GM19452 (cell line): ENCODE results near the gene FAM13B.
"Not testable (repeated sequence)": the region's sequence is repeated elsewhere in the genome, so short reads cannot be mapped to it uniquely, and the experiment has no call there.

Experiments used
- ATAC-seq: cut with Tn5 transposase; IDR thresholded peaks from one replicate; pipeline ENCODE4 v1.9.1; 2021; ENCODE audit not compliant: unreplicated experiment

Gene FAM13B

GRCh38 chr5:138032572-138033385, at the start of gene FAM13B:
FAM13B (minus strand) TSS chr5:138033079; CDS start chr5:138019111, 13,968 bp downstream.
- ATAC-seq, result peak; percentile 53

GRCh38 chr5:138082033-138082432, 49.2 kb upstream of the FAM13B start:
- ATAC-seq, result no peak

GRCh38 chr5:138078006-138078643, 45.2 kb upstream of the FAM13B start:
- no peak for ATAC-seq

DNA sequence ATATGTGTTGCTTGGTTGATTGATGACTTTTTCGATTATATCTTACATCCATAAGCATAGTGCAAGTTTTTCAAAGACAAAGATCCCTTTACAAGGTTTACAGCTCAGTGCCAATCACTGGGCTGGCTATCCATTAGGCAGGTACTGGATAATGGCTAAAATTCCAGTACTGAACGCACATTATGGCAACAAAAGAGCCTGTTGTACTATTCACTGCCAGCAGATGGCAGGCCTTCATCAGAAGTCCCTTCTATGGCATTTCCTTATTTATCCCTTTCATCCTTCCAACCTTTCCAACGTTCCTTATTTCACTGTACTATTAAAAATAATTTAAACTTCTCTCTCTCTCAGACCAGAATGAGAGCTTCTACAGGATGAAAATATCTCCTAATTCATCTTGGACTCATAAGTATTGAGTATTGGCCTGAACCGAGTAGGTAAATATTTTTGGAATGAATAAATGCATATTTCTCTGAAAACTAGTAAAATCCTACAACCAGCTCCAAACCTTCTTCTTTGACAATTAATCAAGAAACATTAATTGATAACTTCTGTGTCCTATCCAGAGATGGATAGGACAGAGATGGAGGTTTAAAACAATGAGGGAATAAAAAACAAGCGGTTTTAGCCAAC, 44.3 kb upstream of the FAM13B start:
- no peak for ATAC-seq

GRCh38 chr5:138070026-138070425, 37.1 kb upstream of the FAM13B start:
- not testable (repeated sequence) for ATAC-seq

GRCh38 chr5:138068742-138069600, 36.1 kb upstream of the FAM13B start:
- no peak for ATAC-seq

DNA sequence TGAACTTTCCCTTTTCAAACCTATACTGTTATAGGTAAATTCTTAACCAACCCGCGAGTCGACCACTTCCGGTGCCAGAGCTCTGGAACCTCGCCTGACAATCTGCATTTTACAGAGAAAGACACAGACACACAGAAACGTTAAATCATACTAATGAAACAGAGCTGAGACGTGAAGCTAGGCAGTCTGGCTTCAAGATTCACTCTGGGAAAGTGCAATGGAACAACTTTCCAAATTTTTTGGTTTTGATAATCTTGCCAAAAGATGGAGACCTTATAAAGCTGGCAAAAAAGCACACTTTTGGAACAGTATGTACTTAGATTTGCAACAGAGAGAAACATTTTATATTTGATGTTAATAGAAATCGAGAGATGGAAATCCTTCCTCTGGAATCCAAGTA, 35.1 kb upstream of the FAM13B start:
- ATAC-seq, result no peak

DNA sequence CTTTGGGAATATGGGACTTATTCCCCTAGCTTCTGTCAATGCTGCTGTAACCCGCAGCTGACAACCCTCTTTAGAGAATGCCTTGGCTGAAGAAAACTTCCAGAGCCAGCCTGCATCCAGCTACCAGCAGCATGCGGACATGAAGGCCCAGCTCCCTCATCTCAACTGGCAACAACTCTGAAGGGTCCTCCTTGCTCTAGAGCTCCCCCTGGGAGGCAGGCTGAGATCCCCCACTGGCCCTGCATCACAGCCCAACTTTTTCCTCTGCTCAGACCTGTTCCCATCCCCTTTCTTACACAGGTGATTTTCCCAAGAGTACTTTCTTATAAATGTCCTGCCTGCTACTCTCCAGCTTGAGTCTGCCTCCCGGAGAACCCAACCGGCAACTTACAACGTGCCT, 32.2 kb upstream of the FAM13B start:
- no peak for ATAC-seq

DNA sequence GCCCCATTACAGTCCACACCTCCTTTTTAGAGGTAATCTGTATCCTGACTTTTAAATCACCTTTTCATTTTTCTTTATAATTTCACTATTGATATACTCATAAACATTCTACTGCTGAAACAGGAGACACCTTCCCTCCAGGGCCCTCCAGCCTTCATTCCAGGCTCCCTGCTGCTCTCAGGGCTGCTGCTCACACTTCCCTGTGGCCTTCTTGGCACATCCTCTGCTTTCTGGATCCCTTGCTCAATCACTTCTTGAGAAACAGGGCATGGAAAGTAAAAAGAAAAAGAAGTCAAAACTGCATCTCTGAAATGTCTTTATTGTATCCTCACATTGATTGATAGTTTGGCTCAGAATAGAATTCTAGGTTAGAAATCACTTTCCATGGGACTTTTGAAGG, 31.6 kb upstream of the FAM13B start:
- ATAC-seq, result no peak

- ATAC-seq, result no peak
These were observed 22.1 kb upstream of the FAM13B start for GRCh38 chr5:138054847-138055558.

- ATAC-seq, result no peak
These were observed 21.3 kb upstream of the FAM13B start for GRCh38 chr5:138054206-138054605.

- ATAC-seq, result no peak
These were observed 20.7 kb upstream of the FAM13B start for GRCh38 chr5:138053554-138053953.

DNA sequence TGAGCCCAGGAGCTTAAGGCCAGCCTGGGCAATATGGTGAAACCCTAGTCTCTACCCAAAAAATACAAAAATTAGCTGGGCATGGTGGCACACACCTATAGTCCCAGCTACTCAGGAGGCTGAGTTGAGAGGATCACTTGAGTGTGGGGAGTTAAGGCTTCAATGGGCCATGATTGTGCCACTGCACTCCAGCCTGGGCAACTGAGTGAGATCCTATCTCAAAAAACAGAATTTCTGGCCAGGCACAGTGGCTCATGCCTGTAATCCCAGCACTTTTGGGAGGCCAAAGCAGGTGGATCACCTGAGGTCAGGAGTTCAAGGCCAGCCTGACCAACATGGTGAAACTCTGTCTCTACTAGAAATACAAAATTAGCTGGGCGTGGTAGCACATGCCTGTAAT, 19.8 kb upstream of the FAM13B start:
- not testable (repeated sequence) for ATAC-seq

DNA sequence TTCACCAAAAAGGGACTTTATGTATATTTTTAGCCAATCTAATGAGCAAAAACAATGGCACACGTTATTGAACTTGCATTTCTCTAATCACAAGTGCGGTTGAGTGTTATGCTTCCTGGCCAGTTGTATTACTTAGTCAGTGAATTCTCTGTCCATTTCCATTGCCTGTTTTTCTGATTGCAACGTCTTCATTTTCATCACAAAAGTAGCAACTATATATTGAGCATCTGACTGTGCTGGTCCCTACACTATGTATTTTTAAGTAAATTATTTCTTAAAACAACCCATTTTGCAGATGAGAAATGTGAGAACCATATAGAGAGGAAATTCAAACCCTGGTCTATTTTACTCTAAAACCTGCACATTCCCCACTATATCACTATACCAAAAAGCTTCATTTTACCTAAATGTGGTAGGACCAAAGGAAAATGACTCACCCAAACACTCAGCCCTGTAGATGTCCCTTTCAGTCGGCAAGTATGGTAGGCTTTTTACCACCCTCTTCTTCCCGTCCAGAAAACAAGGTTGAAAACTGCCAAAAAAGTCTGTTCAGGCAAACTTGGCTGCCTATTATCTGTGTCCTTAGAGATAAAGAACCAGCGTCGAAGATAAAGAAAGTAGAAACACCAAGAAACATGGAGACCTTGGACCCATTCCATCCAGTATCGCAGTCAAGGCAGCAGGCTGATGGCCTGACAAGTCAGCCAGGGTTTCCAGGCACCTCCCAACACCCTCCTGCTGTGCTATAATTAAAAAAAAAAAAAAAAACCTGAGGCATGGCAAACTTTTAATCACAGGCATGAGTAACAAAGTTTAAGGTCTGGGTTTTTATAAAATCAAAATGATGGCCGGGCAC, 18.8 kb upstream of the FAM13B start:
- ATAC-seq, result no peak

GRCh38 chr5:138045283-138045682, 12.4 kb upstream of the FAM13B start:
- not testable (repeated sequence) for ATAC-seq

DNA sequence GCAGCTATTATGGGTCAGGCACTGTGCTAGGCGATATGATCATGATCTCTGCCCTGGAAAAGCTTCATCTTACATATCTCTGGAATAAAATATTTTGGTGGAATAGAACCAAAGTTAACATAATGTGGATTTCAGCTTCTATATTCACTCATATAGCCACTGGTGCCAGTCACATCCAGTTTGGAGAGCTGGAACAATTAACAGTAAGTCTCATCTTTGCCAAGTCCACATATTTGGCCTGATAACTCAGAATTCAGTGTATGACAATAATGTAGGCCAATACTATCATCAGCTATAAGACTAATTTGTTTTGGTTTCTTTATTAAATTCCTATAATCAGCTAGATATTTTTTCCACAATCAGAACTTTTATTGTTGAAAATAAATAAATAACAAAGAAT, 5.9 kb upstream of the FAM13B start:
- no peak for ATAC-seq

- no peak for ATAC-seq
These were observed 5.2 kb upstream of the FAM13B start for GRCh38 chr5:138037907-138038633.

- ATAC-seq, result no peak
These were observed 4.4 kb upstream of the FAM13B start for GRCh38 chr5:138037271-138037670.
